Endothelial cell of umbilical vein (primary cell): ENCODE data around the gene TMOD1. TPM values are rescaled to one million over a fixed set of nuclear protein-coding genes. Genes with fewer than 3 reads are reported as not detected.

Experiments used
- BruUV-seq: library from RNA; stranded (reverse); fragments of 400-500 nt; replicated peaks from 2 replicates; lab custom pipeline; 2021; lab: Mats Ljungman, UMichigan
- CTCF ChIA-PET: fragments of 300-600, 350-600 bp; sonication (Branson Sonifier 250); formaldehyde crosslinking; loops from one replicate; lab custom pipeline; 2021; ENCODE audit warnings: antibody characterized with exemption, inconsistent platforms; lab: Charles Lee
- POLR2A ChIA-PET: fragments of 300-600, 350-600 bp; sonication (Branson Sonifier 250); formaldehyde crosslinking; loops from one replicate; lab custom pipeline; 2021; ENCODE audit warnings: antibody characterized with exemption, inconsistent platforms; lab: Charles Lee
- DNase-seq: peaks from one replicate; pipeline ENCODE4 v3.0.0-alpha.2; 2011; ENCODE audit warnings: low read depth, low spot score
- FAIRE-seq: peaks from 2 replicates; lab custom pipeline; 2011; peaks lifted over from hg19 to GRCh38; lab: Jason Lieb, UNC
- H2AFZ ChIP-seq: 2 replicates; pipeline ENCODE4 v1.6.0; 2012; ENCODE audit warnings: low read depth, low read length, control low read depth, inconsistent platforms
- H3K27ac ChIP-seq: 2 replicates; pipeline ENCODE4 v1.5.1; 2011; ENCODE audit warnings: low read depth, mild to moderate bottlenecking, control low read depth, low read length, moderate library complexity; ENCODE audit not compliant: insufficient read depth
- H3K27me3 ChIP-seq, 2 experiments: 2 replicates each; pipeline versions ENCODE4 v1.6.0 to v1.6.1; 2011; ENCODE audit warnings: low read length in 2 of 2, mixed read lengths in 1 of 2; ENCODE audit not compliant: control insufficient read depth in 2 of 2, insufficient read depth in 2 of 2
- H3K36me3 ChIP-seq, 2 experiments: 2 replicates in 1 of 2; 3 replicates in 1 of 2; pipeline ENCODE4 v1.5.1; 2011; ENCODE audit warnings: low read length in 2 of 2, mild to moderate bottlenecking in 1 of 2, moderate library complexity in 1 of 2; ENCODE audit not compliant: control insufficient read depth in 2 of 2, insufficient read depth in 2 of 2; ENCODE audit errors: extremely low read depth in 1 of 2
- H3K4me1 ChIP-seq: 3 replicates; pipeline ENCODE4 v1.5.1; 2011; ENCODE audit warnings: mild to moderate bottlenecking, low read length; ENCODE audit not compliant: control insufficient read depth, insufficient read depth; ENCODE audit errors: extremely low read depth
- H3K4me2 ChIP-seq: 2 replicates; pipeline ENCODE4 v1.6.1; 2011; ENCODE audit warnings: low read length, control low read depth, mixed read lengths; ENCODE audit not compliant: insufficient read depth
- H3K4me3 ChIP-seq, 3 experiments: fragments of 200-600 bp in 1 of 3; sonication (generic), shearing (Covaris generic) in 1 of 3; replicated peaks in 1 of 3; 2 replicates each; pipeline ENCODE4 v1.5.1; 2011 to 2016; ENCODE audit warnings: control low read depth in 3 of 3, low read length in 3 of 3, mild to moderate bottlenecking in 2 of 3, inconsistent platforms in 1 of 3, low read depth in 1 of 3, moderate library complexity in 1 of 3; ENCODE audit not compliant: insufficient read depth in 1 of 3
- H3K79me2 ChIP-seq: 2 replicates; pipeline ENCODE4 v1.6.0; 2012; ENCODE audit warnings: low read length, inconsistent platforms; ENCODE audit not compliant: control insufficient read depth, insufficient read depth
- H3K9ac ChIP-seq: replicated peaks from 2 replicates; pipeline ENCODE3; 2011; ENCODE audit warnings: low read length, control low read depth; ENCODE audit not compliant: insufficient read depth; ENCODE audit errors: extremely low read depth
- H3K9me1 ChIP-seq: replicated peaks from 3 replicates; pipeline ENCODE4 v1.6.0; 2011; ENCODE audit warnings: mild to moderate bottlenecking, low read length; ENCODE audit not compliant: control insufficient read depth, insufficient read depth; ENCODE audit errors: extremely low read depth
- H3K9me3 ChIP-seq: replicated peaks from 2 replicates; pipeline ENCODE4 v1.5.1; 2012; ENCODE audit warnings: low read length, inconsistent platforms; ENCODE audit not compliant: control insufficient read depth, insufficient read depth
- H4K20me1 ChIP-seq: replicated peaks from 2 replicates; pipeline ENCODE3; 2011; ENCODE audit warnings: mild to moderate bottlenecking, low read length; ENCODE audit not compliant: control insufficient read depth, insufficient read depth; ENCODE audit errors: extremely low read depth
- CTCF ChIP-seq, 2 donors: IDR thresholded peaks; 1 replicate in 1 of 2; 2 replicates in 1 of 2; pipeline ENCODE4 v1.5.1; 2011; ENCODE audit warnings: low read length in 2 of 2, mild to moderate bottlenecking in 2 of 2, moderate library complexity in 2 of 2, control low read depth in 1 of 2, inconsistent platforms in 1 of 2, low read depth in 1 of 2; ENCODE audit not compliant: insufficient read depth in 1 of 2; ENCODE audit errors: extremely low read depth in 1 of 2
- EZH2 ChIP-seq: IDR thresholded peaks from 2 replicates; pipeline ENCODE4 v1.6.1; 2012; ENCODE audit warnings: borderline replicate concordance, low read depth, mild to moderate bottlenecking, moderate library complexity, low read length, inconsistent platforms; ENCODE audit not compliant: severe bottlenecking
- FOS ChIP-seq: IDR thresholded peaks from 2 replicates; pipeline ENCODE4 v1.6.1; 2011; ENCODE audit warnings: mild to moderate bottlenecking, low read length, moderate library complexity, borderline replicate concordance; ENCODE audit not compliant: insufficient read depth
- GATA2 ChIP-seq: IDR thresholded peaks from 2 replicates; pipeline ENCODE4 v1.7.0; 2011; ENCODE audit warnings: low read depth, mild to moderate bottlenecking, moderate library complexity, mixed read lengths, low read length; ENCODE audit not compliant: insufficient read length, insufficient read depth
- JUN ChIP-seq: IDR thresholded peaks from 2 replicates; pipeline ENCODE4 v1.6.1; 2011; ENCODE audit warnings: borderline replicate concordance, low read depth; ENCODE audit not compliant: insufficient read length, insufficient read depth
- MAX ChIP-seq: IDR thresholded peaks from 2 replicates; pipeline ENCODE4 v1.6.1; 2011; ENCODE audit not compliant: insufficient read depth, insufficient read length
- MYC ChIP-seq: IDR thresholded peaks from one replicate; pipeline ENCODE4 v1.6.1; 2011; ENCODE audit warnings: mild to moderate bottlenecking, low read depth, low read length
- POLR2A ChIP-seq: IDR thresholded peaks from 2 replicates; pipeline ENCODE4 v1.6.1; 2012; ENCODE audit warnings: low read depth, mild to moderate bottlenecking, control low read depth, low read length
- POLR2AphosphoS5 ChIP-seq: IDR thresholded peaks from 2 replicates; pipeline ENCODE4 v1.6.1; 2012; ENCODE audit warnings: low read depth, mild to moderate bottlenecking, control low read depth, low read length, moderate library complexity; ENCODE audit not compliant: insufficient read depth
- dilution Hi-C: fragments of 300-500 bp; cut with MboI; formaldehyde crosslinking; loops from one replicate; pipeline ENCODE4 v1.15.0; 2019; ENCODE audit warnings: low sequenced_read_pairs; ENCODE audit not compliant: extremely low pct_ligation_motif_present
- intact Hi-C: fragments of 100-400 bp; cut with micrococcal nuclease; formaldehyde crosslinking; loops from one replicate; pipeline ENCODE4 v1.10.0; 2022
- polyA plus RNA-seq, 4 experiments: library from polyadenylated mRNA; depleted of rRNA in 3 of 4; stranded (reverse) in 3 of 4; unstranded in 1 of 4; fragments of >200 nt; gene quantifications; 2 replicates each; pipeline versions ENCODE4 v1.2.1 to v1.2.3, GENCODE V29; 2011 to 2012; ENCODE audit warnings: missing spikeins in 1 of 4
- total RNA-seq: library from RNA; stranded (reverse); gene quantifications from 2 replicates; pipeline ENCODE4 v1.2.3, GENCODE V29; 2021

The TMOD1 gene
- total and polyA plus RNA-seq, 2 donors (not counting 3 experiments of a cell fraction or from before 2014, with no cell fraction given), result 0.26 to 1.4 TPM

GRCh38 chr9:97578846-97579245, 77.4 kb downstream of the TMOD1 start:
- H3K9ac ChIP-seq, result no peak overlapping the region
- H2AFZ ChIP-seq, result no peak overlapping the region
- H3K79me2 ChIP-seq, result no peaks in the 10 kb centered on the region
- CTCF ChIA-PET, result interaction anchor here (1.1 to 1.4 kb wide), 2 partner anchors 9 to 110 kb away, joined by 3 read pairs; no protein-coding TSS in a partner anchor
- dilution Hi-C loops, result no loop called here
- FAIRE-seq, result no peak
- POLR2A ChIA-PET, result no interaction called here
- peaks cover 0 to 4% of the 10 kb centered on the region in 2 experiments for H3K27me3 ChIP-seq
- no peaks in the 10 kb centered on the region for H3K9me1 ChIP-seq
- no peak for TF ChIP-seq MYC
- no peak for TF ChIP-seq JUN
- TF ChIP-seq POLR2AphosphoS5, result no peak
- TF ChIP-seq CTCF (IDR thresholded peaks at IDR 0.05; ENCODE audit: extremely low read depth in 1 of 2, insufficient read depth in 1 of 2, low read depth in 1 of 2, low read length in 2 of 2), result no peak
- TF ChIP-seq GATA2, result no peak
- no peak for TF ChIP-seq FOS
- no peak for TF ChIP-seq POLR2A
- TF ChIP-seq MAX, result no peak
- TF ChIP-seq EZH2, result no peak
- H3K27ac ChIP-seq, result no peak overlapping the region
- no peaks in the 10 kb centered on the region for H3K9me3 ChIP-seq
- H3K36me3 ChIP-seq, result no peaks in the 10 kb centered on the region
- no peak for DNase-seq
- no peaks in the 10 kb centered on the region for H4K20me1 ChIP-seq
- no peak overlapping the region for H3K4me2 ChIP-seq
- no TSS peak for BruUV-seq
- no peaks in the 10 kb centered on the region for H3K4me1 ChIP-seq
- intact Hi-C loops, result loop anchor here (5.0 kb wide), 1 partner anchor 208 kb away; no protein-coding TSS in a partner anchor
- no peak overlapping the region for H3K4me3 ChIP-seq
